ENCODE data around the gene GJA3.

DNA sequence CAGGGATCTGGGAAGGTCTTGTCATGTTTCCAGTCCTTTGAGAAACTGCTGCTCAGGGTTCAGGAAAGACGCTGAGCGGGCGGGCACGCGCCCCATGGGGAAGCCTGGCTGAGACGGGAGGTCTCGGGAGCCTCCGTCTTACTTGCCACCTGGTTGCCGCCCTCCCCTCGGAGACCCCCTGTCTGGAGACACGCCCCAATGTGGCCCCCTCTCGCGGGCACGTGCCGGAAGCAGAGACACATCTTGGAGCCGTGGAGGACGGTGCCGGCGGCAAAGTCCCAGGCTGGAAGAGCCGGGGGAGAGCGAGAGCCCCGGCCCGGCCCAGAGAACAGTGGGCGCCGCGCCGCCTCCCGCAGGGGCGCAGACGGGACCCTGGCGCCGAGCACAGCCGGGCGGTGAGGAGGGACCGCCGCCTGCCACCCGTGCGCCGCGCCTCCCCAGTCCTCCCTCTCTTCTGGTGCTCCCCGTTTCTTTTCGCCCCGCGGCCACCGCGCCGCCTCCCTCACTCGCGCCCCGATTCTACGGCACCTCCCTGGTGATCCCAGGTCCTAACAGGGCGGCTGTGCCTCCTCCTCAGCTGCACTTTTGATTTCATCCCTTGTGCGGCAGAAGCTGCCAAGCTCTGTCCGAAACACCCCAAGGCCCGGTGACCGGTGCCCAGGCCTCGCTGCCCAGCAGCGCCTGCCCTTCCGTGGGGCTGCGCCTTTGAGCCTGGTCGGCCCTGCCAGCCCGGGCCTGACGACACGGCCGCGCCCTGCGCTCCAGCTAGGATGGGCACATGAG is 16.4 kb upstream of the GJA3 start:
- TF ChIP-seq CTCF (IDR thresholded peaks at IDR 0.05) (no peak), POLR2A (IDR thresholded peaks at IDR 0.05; ENCODE audit: low read depth) (no peak)
